GM19467 (cell line): ENCODE results near the gene ZCWPW2.

Experiments used
- ATAC-seq: cut with Tn5 transposase; IDR thresholded peaks from one replicate; pipeline ENCODE4 v1.9.1; 2021; ENCODE audit warnings: mild to moderate bottlenecking, moderate library complexity; ENCODE audit not compliant: unreplicated experiment

The ZCWPW2 gene

DNA sequence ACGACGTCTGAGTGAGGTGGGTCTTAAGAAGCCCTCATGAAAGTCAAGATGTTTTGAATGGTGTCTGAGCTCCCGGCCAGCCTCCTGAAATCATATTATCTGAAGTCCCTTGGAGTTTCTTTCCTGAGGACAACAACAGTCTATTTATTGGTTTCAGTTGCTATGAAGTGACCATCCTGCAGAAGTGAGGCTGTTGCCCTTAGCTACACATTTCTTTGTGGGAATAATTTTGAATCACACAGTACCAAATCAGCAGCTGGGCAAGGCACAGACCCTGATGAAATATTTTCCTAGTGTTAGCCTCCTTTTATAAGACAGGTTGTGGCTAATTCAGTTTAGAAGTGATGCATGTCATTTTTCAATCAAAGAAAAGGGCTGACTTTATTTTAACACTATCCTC lies 220.8 kb downstream of the ZCWPW2 start:
- ATAC-seq: no peak

DNA sequence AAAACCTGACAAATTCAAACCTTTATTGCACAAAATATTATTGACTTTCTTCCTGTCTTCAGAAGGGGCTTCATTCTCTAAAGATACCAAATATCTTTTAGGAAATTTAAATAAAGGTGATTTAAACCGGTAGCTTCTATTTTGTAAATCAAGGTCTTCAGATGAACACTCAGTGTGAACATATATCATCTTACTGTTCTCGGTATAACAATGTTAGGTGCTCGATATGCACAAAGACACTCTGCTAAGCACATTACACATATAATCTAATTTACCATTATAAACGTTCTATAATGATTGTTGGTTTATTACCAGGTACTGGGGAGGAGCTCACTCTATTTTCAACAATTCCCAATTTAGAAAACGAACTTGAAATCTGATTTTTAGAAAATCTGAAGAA lies 225.5 kb downstream of the ZCWPW2 start:
- ATAC-seq: no peak

DNA sequence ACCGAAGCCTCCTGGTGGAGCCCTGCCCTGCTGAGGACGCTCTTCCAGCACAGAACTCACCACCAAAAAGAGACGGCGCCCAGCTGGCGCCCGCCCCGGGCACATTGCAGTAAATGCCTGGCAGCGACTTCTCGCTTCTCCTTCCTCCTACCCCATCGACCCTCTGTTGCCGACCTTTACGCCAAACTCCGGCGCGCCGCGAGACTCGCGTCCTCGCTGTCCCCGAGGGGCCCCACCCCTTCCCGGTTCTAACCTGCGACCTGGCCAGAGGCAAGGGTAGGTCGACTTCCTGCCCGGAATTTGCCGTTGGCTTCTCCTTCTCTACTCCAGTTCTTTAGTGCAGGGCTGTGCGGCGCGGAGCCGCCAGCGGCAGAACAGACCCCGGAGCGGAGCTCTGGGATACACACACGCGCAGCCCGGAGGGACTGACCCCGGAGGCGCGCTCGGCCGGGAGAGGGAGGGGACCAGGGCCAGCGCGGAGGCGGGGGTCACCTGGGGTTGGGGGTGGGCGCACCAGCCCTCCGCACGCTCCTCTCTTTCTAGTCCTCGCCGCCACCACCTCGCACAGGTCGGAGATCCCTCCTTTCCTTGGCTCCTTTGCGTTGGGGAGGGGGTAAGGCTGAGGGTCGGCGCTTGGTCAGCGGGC lies 226.7 kb downstream of the ZCWPW2 start:
- ATAC-seq: no peak
